HT-29 (cell line): Measurements from ENCODE around the gene TCAIM. TPM values are rescaled to one million over a fixed set of nuclear protein-coding genes. Genes with fewer than 3 reads are reported as not detected.

Experiments used
- DNase-seq: peaks from one replicate; pipeline ENCODE4 v3.0.0-alpha.2; 2015; ENCODE audit warnings: low spot score
- total RNA-seq: library from RNA; depleted of rRNA; stranded (reverse); fragments of >200 nt; shearing (Covaris generic); gene quantifications from 2 replicates; pipeline ENCODE4 v1.2.3, GENCODE V29; 2014; rRNA removed

The TCAIM gene
- total RNA-seq, 1 experiment from 2014 or later: 8.2 TPM

DNA sequence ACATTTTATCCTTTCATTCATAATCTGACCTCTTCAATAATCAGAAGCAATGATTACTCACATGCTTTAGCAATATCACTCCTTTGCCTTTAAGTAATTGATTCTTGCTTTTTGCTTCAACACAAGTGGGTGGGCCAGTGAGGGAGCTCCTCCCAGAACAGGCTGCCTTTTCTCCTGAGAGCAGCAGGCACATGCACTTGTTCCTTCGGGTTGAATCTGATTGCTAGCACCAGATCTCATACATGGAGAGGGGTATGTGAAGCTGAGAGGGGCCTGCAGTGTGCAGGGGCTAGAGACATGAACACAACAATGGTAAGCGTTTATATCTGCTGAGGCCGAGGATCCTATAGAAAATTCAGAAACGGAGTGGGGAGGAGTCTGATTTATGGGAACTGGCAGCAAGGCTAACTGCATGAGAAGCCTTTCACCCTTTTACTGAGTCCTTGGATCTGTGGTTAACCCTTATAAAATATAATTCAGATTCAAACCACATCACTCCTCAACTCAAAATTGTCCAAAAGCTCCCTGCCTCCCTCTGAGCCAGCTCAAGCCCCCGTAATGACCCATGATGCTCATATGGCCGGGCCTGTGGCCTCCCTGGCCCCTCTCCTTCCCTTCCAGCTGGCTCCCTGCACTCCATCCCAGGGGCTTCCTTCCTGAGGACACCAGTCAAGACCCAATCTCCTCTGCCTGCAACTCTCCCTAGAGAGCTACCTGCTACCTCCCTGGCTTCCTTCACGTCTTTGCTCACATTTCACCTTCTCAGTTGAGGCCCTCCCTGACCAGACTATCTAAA lies 106.5 kb downstream of the TCAIM start:
- DNase-seq: no peak

DNA sequence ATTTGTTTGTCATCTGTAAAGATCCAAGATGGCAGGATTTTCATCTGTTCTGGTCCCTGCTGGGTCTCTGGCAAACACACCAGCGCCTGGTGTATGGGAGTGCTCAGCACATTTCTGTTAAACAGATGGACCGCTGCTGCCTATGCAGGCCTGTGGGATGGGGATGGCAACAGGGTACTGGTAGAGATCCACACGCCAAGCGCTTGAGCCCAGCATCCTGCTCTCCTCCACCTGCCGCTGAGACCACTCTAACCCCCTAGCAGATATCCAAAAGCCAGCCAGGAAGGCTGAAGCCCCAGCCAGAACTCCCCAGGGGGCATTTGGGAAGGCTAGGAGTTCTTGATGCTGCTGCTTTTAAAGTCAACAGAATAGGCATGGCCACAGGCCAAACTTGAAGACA lies 107.2 kb downstream of the TCAIM start:
- no peak for DNase-seq

DNA sequence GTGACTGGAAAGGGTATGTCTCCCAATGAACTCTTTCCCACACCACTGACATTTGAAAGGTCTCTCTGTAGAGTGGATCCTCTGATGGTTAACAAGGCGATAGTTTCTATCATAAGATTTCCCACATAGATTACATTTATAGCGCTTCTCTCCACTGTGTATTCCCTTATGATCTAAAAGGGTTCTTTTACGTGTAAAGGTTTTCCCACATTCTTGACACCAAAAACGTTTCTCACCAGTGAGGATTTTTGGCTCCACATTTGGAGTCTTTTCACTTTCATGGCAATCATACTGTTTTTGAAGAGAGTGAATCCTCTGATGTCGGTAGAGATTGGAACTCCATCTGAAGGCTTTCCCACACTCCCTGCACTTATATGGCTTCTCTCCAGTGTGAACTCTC lies 108.4 kb downstream of the TCAIM start:
- DNase-seq: no peak

DNA sequence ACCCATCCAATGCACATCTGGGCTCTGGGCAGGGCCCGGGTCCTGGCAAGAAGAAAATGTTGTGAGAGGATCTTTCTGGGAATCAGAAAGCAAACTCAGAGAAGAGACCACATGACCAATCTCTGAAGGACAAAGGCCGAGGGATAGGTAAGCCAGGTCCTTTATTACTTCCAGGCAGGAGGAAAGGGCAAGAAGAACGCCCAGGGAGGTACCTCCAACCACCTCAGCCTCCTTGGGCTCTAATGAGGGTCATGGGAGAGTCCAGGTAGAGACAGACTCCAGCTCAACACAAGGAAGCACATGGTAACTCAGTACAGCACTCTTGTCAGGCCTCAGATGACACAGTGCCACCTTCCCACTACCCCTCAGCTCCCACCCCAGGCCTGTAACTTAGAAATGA lies 112.9 kb downstream of the TCAIM start:
- DNase-seq: no peak

DNA sequence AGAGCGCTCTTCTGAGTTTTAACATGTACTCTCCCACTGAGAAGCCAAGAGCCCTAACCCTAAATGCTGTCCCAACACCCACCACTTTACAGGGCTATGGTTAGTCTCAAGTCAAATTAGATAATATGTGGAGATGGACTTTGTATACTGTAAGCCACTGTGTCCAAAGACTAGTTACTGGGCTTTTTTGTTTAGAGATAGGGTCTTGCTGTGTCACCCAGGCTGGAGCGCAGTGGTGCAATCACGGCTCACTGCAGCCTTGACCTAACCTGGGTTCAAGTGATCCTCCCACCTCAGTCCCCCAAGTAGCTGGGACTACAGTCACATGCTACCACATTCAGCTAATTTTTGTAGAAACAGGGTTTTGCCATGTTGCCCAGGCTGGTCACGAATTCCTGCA lies 115.7 kb downstream of the TCAIM start:
- DNase-seq: no peak

DNA sequence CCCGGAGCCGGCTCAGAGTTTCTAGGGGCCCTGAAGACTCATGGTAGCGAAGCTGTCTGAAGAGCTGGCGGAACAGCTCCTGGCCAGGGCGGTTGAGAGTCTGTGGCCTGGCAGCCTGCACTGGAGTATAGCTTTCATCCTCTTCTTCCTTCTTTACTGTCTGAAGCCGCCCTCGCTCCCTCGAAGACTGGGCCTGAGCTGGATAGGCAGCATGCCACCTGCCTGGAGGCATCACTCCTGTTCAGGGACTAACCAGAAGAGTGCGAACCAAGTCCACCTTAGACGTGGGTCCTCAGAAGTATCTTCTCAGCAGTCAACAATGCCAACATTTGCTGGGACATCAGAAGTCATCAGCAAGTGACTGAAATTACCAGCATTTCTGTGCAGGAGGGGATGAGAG lies 116.8 kb downstream of the TCAIM start:
- no peak for DNase-seq

Other genes with a start within 250 kb of the TCAIM start
- gene TOPAZ1, start 96.9 kb upstream of the TCAIM start, total RNA-seq: not detected in 2 replicates
- gene ZNF445, start 138.9 kb downstream of the TCAIM start, total RNA-seq: 2.1 and 2.7 TPM in 2 replicates
- gene ZKSCAN7, start 216.4 kb downstream of the TCAIM start, total RNA-seq: not detected in 2 replicates
- not detected in 2 replicates for gene ZNF660, start 246.2 kb downstream of the TCAIM start, total RNA-seq